A172 (cell line): ENCODE measurements around the gene SPECC1. TPM values are rescaled to one million over a fixed set of nuclear protein-coding genes. Genes with fewer than 3 reads are reported as not detected.
"Not testable (repeated sequence)": the region's sequence is repeated elsewhere in the genome, so short reads cannot be mapped to it uniquely, and the experiment has no call there.

Experiments used
- DNase-seq: peaks from one replicate; pipeline ENCODE4 v3.0.0-alpha.2; 2015; ENCODE audit warnings: low spot score
- total RNA-seq: library from RNA; depleted of rRNA; stranded (reverse); fragments of >200 nt; shearing (Covaris generic); gene quantifications from 2 replicates; pipeline ENCODE4 v1.2.3, GENCODE V29; 2014; rRNA removed

The SPECC1 gene
- total RNA-seq, 1 experiment from 2014 or later: 96.6 TPM

DNA sequence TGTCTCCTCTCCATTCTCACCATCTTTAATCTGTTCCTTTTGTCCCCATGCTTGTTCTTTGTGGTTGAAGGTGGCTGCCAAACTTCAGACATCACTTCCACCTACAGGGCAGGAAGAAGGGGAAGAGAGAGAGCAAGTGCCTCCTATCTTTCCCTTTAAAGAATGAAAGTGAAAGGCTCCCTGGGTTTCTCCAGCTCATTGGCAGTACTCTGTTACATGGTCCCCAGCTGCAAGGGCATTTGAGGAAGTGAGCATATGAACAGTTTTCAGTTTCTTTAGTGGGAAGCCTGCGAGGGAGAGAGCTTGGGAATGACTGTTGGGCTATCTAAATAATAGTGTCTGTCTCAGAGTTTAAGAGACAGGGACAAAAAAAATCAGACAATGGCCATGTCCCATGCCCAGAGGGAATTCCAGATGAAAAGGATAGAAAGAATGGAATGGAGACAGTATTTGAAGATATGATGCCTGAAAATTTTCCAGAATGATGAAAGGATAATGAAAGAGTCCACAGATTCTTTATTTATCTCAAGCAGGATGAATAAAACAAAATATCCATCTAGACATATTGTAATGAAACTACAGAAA, 298.3 kb downstream of the SPECC1 start:
- DNase-seq: no peak

- DNase-seq: no peak
Observed at GRCh38 chr17:20310481-20310880, 301.3 kb downstream of the SPECC1 start.

- no peak for DNase-seq
Observed at GRCh38 chr17:20313306-20313705, 304.1 kb downstream of the SPECC1 start.

GRCh38 chr17:20313891-20314290, 304.7 kb downstream of the SPECC1 start:
- no peak for DNase-seq

- no peak for DNase-seq
Observed at GRCh38 chr17:20314834-20315233, 305.7 kb downstream of the SPECC1 start.

GRCh38 chr17:20315311-20315710, 306.2 kb downstream of the SPECC1 start:
- DNase-seq: no peak

- no peak for DNase-seq
Observed at GRCh38 chr17:20315821-20316220, 306.7 kb downstream of the SPECC1 start.

- peak; percentile 8 for DNase-seq
Observed at GRCh38 chr17:20320535-20321229, 311.5 kb downstream of the SPECC1 start.

DNA sequence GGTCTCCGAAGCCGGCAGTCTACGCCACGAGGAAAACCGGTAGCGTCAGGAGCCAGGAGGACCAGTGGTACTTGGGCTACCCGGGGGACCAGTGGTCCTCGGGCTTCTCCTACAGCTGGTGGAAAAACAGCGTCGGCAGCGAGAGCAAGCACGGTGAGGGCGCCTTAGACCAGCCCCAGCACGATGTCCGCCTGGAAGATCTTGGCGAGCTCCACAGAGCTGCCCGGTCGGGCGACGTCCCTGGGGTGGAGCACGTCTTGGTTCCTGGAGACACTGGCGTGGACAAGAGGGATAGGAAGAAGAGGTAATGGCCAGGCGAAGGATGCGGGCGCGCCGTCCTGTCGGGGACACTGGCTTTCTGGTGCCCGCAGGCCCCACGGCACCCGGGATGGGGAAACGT, 312.2 kb downstream of the SPECC1 start:
- DNase-seq: not testable (repeated sequence)

GRCh38 chr17:20327739-20328138, 318.6 kb downstream of the SPECC1 start:
- DNase-seq: not testable (repeated sequence)

GRCh38 chr17:20351405-20351804, 342.2 kb downstream of the SPECC1 start:
- DNase-seq: not testable (repeated sequence)

- not testable (repeated sequence) for DNase-seq
Observed at GRCh38 chr17:20352567-20352966, 343.4 kb downstream of the SPECC1 start.

- DNase-seq: not testable (repeated sequence)
Observed at GRCh38 chr17:20363846-20364245, 354.7 kb downstream of the SPECC1 start.

Other genes with a start within 250 kb of the SPECC1 start
- gene ULK2, start 141.4 kb upstream of the SPECC1 start, total RNA-seq: 18.8 and 21.7 TPM in 2 replicates
- gene AKAP10, start 31.5 kb upstream of the SPECC1 start, total RNA-seq: 32.8 and 35.8 TPM in 2 replicates